GM19438 (cell line): ENCODE data around the gene YBX2.

Experiments
- ATAC-seq: cut with Tn5 transposase; IDR thresholded peaks from one replicate; pipeline ENCODE4 v1.9.1; 2021; ENCODE audit warnings: low read depth; ENCODE audit not compliant: unreplicated experiment

Gene YBX2

DNA sequence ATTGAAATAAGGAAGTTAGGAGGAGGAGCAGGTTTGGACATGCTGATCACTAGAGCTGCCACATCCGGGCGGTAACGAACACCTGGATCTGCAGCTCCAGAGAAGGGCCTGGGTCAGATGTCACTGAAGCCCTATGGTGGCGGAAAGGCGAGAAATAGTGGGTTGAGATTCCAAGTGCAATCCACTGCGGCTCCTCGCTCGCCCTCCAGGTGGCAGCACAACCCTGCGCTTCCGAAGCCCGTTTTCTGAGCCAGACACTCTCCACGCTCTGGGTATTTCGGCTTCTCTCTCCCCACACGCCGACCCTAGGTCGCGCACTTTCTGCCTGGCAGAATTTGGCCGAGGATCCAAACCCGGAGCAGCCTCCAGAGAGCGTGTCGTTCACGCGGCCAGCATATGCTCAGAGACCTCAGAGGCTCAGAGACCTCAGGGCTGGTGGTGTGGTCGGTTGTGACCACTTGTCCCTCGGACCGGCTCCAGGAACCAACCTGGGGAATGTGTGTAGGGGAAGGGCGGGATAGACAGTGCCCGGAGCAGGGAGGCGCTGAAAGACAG is 13.8 kb downstream of the YBX2 start:
- no peak for ATAC-seq

GRCh38 chr17:7279448-7279847 is 15.0 kb downstream of the YBX2 start:
- no peak for ATAC-seq

GRCh38 chr17:7266784-7267183 is 27.7 kb downstream of the YBX2 start:
- ATAC-seq, result no peak

DNA sequence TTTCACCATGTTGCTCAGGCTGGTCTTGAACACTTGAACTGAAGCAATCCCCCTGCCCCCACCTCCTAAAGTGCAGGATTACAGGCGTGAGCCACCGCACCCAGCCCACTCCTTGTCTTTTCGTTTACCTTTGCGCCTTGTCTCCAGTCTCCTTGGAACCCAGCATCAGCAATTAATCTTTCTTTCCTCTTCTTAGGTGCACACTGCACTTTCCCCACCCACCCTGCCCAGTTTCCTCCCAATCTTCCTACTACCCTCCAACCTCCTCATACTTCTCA is 30.7 kb downstream of the YBX2 start:
- ATAC-seq, result no peak

DNA sequence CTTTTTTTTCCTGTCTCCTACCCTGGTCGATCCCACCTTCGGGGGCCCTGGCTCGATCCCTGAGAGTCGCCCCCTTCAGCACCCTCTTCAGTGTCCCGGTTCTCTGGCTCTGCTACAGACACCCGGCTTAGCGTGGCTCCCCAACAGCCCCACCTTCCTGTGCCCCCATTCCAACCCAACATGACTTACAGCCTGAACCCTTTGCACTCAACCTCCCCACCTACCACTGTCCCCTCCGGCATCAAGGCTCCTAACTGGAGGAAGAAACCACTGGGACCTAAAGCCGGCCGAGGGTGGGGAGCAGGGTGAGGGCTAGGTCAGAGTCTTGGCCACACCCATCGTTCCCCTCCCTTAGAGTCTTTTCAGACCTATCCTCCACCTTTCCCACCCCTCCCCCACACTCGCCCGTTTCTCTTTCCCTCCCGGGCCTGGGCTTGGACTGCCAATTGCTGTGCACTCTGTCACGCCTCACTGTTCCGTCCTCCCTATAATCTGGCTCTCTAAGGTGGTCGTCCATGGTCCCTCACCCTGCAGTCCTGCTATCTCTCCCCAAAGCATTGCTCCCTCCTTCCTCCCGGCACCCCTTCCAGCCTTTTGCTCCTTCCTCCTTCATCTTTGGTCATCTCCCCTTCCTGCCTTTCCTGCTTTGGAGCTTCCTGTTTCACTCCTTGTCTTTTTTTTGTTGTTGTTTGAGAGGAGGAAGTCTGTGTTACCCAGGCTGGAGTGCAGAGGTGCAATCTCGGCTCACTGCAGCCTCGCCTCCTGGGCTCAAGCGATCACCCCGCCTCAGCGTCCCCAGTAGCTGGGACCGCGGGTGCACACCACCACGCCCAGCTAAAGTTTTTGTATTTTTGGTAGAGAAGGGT is 31.3 kb downstream of the YBX2 start:
- no peak for ATAC-seq

- no peak for ATAC-seq
Measured at GRCh38 chr17:7262192-7262934, 32.1 kb downstream of the YBX2 start, which contains the start of gene CLDN7. TSS of gene CLDN7 (minus strand) at chr17:7262478. CDS start at chr17:7262043, 435 bp downstream.

DNA sequence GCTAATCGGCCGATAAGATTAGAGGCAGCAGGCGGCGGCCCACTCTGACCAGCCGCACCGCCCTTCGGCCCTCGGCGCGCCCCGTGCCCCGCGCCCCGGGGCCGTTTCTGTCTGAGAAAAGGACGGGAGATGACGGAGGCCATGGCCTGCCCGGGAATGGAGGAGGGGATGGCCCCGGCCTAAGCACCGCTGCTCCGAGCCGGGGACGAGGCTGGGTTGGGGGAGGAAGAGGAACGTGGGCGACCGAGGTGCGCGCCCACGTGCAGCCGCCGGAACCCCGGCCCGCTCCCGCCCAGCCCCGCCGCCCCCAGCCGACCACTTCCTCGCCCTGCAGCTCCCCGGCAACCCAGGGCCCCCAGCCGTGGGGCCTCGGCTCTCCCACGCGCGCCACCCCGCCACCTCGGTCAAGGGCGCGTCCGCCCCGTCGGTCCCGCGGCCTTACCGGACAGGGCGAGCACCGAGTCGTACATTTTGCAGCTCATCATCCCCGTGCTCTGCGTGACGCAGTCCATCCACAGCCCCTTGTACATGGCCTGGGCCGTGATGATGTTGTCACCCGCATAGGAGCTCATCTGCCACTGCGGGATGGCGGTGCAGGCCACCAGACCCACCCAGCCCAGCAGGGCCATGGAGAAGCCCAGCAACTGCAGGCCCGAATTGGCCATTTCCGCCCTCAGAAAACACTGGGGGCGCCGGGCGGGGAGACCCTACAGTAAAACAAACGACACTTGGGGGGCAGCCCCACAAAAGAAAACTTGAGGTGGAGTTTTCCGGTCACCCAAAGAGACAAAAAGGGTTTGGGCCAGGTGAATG is 32.9 kb downstream of the YBX2 start:
- ATAC-seq, result no peak

- ATAC-seq, result no peak
Measured at GRCh38 chr17:7260651-7261378, 33.6 kb downstream of the YBX2 start.

DNA sequence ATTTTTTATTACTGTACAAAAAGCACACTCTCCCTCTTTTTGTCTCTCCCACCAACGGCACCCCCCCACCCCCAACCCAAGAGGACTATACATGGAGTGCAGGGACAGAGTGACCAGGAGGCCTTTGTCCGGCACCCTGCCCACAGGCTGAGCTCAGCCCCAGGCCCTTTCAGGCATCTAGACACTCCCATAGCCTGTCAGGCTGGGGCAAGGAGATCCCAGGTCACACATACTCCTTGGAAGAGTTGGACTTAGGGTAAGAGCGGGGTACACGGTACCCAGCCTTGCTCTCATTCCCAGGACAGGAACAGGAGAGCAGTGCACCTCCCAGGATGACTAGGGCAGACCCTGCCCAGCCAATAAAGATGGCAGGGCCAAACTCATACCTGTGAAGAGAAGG is 34.3 kb downstream of the YBX2 start:
- no peak for ATAC-seq

GRCh38 chr17:7259555-7259889 is 34.9 kb downstream of the YBX2 start:
- ATAC-seq, result no peak

DNA sequence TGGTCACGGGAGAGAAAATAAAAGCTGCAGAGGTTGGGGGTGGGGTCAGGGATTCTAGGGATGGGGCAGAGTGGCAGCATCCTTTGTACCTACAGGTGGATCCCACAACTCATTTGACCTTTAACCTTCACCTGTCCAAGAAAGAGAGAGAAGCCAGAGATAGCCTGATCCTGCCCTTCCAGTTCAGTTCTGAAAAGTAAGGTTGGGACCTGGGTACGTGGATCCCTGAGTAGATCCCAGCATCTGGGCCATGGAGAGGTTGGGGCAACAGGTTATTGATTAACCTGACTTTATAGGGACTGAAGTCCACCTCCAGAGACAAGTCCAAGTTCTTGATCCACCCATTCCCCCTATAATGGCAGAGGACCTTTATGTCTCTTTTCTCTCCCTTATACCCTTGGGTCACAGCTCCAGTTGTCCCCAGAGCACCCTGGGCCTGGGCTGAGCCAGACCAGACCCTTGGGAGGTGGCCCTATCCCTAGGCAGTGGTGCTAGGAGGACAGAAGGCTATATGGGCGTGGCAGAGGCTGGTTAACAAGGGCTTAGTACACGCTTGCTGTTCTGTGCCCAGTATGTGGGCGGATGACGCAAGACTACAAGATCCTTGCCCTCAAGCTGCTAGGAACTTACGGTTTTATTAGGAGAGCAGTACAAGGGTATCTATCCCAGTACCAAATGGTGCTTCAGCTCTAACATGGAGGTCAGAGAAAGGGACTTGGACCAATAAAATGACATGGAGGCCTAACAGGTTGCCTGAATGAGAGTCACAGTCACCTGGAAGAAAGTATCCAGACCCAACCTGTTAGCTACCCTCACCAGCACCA is 35.5 kb downstream of the YBX2 start:
- ATAC-seq, result no peak

DNA sequence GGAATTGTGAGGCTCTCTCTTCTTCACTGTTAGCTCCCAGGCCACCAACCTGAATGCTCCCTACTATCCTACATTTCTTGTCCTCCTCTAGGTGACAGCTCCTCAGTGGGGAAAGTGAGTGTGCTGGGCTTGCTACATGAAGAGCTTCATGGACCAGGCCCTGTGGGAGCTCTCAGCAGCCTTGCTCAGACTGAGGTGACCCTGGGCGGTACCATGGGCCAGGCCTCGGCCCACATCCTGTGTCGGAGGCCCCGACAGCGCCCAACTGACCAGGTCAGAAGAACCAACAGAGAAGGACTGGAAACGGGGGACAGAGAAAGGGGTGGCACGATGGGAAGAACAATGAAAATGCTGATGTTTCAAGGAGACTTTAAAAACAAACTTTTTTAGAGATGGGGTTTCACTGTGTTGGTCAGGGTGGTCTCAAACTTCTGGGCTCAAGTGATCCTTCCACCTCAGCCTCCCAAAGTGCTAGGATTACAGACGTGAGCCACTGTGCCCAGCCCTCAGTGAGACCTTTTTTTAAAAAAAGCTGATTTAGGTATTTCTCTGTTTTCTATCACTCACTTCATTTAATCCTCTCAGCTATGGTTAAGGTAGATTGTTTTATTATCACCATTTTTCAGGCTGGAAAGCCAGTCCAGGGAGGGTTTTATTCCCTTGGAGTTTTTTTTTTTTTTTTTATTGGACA is 37.5 kb downstream of the YBX2 start:
- no peak for ATAC-seq

DNA sequence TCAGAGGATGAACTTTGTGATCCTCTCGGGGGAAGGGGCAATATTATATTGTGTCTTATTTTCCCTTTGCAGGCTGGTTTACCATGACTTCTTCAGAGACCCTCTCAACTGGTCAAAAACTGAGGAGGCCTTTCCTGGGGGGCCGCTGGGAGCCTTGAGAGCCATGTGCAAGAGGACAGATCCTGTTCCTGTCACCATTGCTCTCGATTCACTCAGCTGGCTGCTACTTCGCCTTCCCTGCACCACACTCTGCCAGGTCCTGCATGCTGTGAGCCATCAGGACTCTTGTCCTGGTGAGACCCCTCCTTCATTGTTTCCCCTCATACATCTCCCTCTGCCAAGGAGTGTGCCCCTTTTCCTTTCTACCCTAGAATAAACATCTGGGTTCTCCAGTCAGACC is 39.9 kb downstream of the YBX2 start:
- no peak for ATAC-seq

DNA sequence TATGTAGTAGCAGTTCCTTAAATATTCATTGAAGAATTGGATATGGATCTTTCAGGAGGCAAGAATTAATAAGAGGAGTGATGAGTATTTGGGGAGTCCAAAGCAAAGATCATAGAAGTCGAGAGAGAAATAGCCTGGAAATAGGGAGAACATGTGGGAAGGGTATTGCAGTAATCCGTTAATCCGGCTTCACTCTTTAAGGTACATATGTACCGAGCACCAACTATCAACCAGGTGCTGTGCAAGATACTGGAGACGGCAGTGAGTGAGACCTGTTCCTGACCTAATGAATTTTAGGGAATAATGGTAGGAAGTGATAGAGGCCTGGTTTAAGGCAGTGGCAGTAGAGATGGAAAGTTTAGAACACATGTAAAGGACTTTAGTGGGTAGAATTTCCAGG is 41.4 kb downstream of the YBX2 start:
- ATAC-seq, result no peak

DNA sequence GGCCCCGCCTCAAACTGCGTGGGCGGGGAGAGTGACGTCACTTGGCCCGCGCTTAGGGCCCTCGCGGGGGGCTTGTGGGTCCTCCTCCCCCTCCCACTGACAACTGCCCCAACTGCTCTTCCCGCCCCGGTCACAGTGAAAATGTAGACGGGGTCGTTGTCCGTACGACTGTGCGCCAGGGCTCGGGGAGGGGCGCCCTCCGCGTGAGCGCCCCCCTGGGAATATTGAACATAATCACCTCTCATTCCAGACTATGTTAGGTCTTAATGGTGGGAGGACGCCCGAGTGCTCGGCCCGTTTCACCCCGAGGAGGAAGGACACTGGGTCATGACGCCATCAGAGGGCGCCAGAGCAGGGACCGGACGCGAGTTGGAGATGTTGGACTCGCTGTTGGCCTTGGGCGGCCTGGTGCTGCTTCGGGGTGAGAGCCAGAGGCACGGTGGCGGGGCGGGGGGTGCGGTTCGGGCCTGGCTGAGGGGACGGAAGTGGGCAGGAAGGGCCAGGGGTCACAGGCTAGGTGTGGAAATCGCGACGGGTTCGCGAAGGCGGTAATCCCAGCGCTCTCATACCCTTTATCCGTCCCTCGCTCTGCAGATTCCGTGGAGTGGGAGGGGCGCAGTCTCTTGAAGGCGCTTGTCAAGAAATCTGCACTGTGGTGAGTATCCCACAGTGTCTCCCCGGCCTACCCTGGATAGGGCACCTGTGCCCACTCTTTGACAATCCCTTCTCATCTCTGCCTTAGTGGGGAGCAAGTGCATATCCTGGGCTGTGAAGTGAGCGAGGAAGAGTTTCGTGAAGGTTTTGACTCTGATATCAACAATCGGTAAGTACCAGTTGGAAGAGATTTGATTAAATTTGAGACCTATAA is 42.0 kb downstream of the YBX2 start, which contains the start of gene ELP5:
Gene ELP5, plus strand, starts transcription at position 40 of the 868 bp plus-strand sequence. Its CDS starts 336 bp downstream, at position 376.
- peak; percentile 47 for ATAC-seq

DNA sequence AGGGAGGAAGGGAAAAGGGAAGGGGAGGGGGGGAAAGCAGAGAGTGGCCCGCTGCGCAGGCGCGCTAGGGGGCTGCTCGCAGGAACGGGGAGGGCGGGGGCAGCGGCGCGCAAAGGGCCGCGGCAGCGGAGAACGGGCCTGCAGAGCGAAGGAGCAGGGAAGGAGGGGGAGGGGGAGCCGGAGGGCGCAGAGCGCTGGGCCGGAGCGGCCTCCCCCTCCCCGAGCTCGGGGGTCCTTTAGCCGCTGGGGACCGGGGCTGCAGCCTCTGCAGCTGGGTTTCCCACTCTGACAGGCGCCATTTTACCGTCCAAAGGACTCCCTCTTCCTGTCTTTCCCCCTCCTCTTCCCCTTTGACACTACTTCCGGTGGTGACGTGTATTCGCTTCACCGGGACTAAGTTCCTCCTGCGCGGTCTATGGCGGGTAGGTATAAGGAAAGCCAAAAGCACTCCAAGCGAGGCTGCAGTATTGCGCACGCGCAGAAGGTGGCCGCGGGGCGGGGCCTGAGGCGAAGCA is 42.7 kb downstream of the YBX2 start, which contains the start of gene CTDNEP1:
Gene CTDNEP1, minus strand, starts transcription at position 74 of the 515 bp plus-strand sequence. CDS start 438 bp downstream, outside the sequence.
- peak; percentile 75 for ATAC-seq
